Measurements from ENCODE around the gene ANO9.

DNA sequence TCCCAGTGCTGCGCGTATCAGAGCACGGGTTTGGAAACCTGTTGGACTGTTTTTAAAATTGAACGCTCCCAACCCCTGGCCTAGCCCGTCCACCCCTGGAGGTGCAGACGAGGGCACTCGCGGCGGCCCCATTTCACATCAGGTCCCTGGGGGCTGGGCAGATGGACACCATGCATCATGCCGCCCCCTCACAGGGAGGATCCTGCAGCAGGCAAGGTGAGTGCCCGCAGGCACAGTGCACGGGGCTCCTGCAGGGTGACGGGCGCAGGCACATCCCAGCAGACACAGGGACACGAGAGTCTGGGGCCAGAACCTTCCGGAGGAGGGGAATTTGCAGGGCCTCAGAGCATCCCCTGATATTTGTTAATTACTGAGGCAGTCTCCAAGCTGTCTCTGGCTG is 7.3 kb downstream of the ANO9 start:
- no peak for TF ChIP-seq EZH2 (IDR thresholded peaks at IDR 0.05; ENCODE audit: borderline replicate concordance, low read depth, low read length, poor library complexity, severe bottlenecking)
- TF ChIP-seq, protein P1, sequence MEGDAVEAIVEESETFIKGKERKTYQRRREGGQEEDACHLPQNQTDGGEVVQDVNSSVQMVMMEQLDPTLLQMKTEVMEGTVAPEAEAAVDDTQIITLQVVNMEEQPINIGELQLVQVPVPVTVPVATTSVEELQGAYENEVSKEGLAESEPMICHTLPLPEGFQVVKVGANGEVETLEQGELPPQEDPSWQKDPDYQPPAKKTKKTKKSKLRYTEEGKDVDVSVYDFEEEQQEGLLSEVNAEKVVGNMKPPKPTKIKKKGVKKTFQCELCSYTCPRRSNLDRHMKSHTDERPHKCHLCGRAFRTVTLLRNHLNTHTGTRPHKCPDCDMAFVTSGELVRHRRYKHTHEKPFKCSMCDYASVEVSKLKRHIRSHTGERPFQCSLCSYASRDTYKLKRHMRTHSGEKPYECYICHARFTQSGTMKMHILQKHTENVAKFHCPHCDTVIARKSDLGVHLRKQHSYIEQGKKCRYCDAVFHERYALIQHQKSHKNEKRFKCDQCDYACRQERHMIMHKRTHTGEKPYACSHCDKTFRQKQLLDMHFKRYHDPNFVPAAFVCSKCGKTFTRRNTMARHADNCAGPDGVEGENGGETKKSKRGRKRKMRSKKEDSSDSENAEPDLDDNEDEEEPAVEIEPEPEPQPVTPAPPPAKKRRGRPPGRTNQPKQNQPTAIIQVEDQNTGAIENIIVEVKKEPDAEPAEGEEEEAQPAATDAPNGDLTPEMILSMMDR (conservative IDR thresholded peaks at IDR 0.05; ENCODE audit: low read depth, low read length): no peak
